RWPE1 (cell line): ENCODE results near the gene SLC15A2.
A peak's percentile ranks its signal among the peaks of the same experiment; 100 is the strongest.

Source experiments
- CTCF ChIA-PET: fragments of 350-600 bp; sonication (Branson Sonifier 250); formaldehyde crosslinking; extraction: SDS; loops from one replicate; lab custom pipeline; 2021; lab: Yijun Ruan, JAX
- POLR2A ChIA-PET: fragments of 400-600 bp; formaldehyde crosslinking; extraction: SDS; loops from one replicate; lab custom pipeline; 2020; ENCODE audit warnings: antibody characterized with exemption; ENCODE audit not compliant: low non-redundant PET; lab: Yijun Ruan, JAX
- DNase-seq: peaks from one replicate; pipeline ENCODE4 v3.0.0; 2012; ENCODE audit warnings: low spot score
- H3K27ac ChIP-seq: fragments of 450-650 bp; 2 replicates; pipeline ENCODE4 v1.5.1; 2017
- CTCF ChIP-seq: fragments of 450-650 bp; conservative IDR thresholded peaks from 2 replicates; pipeline ENCODE4 v1.5.1; 2017; ENCODE audit warnings: low read depth, mild to moderate bottlenecking

Gene SLC15A2

GRCh38 chr3:121942116-121942786, 48.0 kb downstream of the SLC15A2 start:
- ChIA-PET CTCF (no interaction called here), POLR2A (no interaction called here)
- TF ChIP-seq CTCF = no peak
- no peak overlapping the region for H3K27ac ChIP-seq
- DNase-seq = peak; percentile 45

GRCh38 chr3:121943431-121943830, 49.2 kb downstream of the SLC15A2 start:
- TF ChIP-seq CTCF = no peak
- POLR2A ChIA-PET = no interaction called here
- DNase-seq = no peak
- H3K27ac ChIP-seq = no peak overlapping the region
- CTCF ChIA-PET = no interaction called here

GRCh38 chr3:121948641-121949040, 54.4 kb downstream of the SLC15A2 start:
- no peak for TF ChIP-seq CTCF
- ChIA-PET POLR2A (no interaction called here), CTCF (no interaction called here)

GRCh38 chr3:121951291-121951919, 57.2 kb downstream of the SLC15A2 start:
- no peak overlapping the region for H3K27ac ChIP-seq
- no peak for TF ChIP-seq CTCF
- ChIA-PET POLR2A (no interaction called here), CTCF (no interaction called here)
- no peak for DNase-seq

More at GRCh38 chr3:121948641-121949040, 54.4 kb downstream of the SLC15A2 start:
- DNase-seq = no peak
- no peak overlapping the region for H3K27ac ChIP-seq

GRCh38 chr3:121956363-121956762, 62.2 kb downstream of the SLC15A2 start:
- POLR2A ChIA-PET = interaction anchor here (0.7 kb wide), 1 partner anchor 12 kb away, joined by 3 read pairs; no protein-coding TSS in a partner anchor

More at GRCh38 chr3:121956363-121956762, 62.2 kb downstream of the SLC15A2 start:
- no peak overlapping the region for H3K27ac ChIP-seq
- no peak for TF ChIP-seq CTCF
- no peak for DNase-seq
- CTCF ChIA-PET = interaction anchor here (0.7 kb wide), 1 partner anchor 112 kb away, joined by 3 read pairs; no protein-coding TSS in a partner anchor
